GM21717 (cell line): Measurements from ENCODE around the gene CAMK2N1.
"Not testable (repeated sequence)": the region's sequence is repeated elsewhere in the genome, so short reads cannot be mapped to it uniquely, and the experiment has no call there.

Experiments used
- ATAC-seq: cut with Tn5 transposase; IDR thresholded peaks from one replicate; pipeline ENCODE4 v1.9.1; 2021; ENCODE audit warnings: mild to moderate bottlenecking, moderate library complexity; ENCODE audit not compliant: unreplicated experiment

The CAMK2N1 gene

DNA sequence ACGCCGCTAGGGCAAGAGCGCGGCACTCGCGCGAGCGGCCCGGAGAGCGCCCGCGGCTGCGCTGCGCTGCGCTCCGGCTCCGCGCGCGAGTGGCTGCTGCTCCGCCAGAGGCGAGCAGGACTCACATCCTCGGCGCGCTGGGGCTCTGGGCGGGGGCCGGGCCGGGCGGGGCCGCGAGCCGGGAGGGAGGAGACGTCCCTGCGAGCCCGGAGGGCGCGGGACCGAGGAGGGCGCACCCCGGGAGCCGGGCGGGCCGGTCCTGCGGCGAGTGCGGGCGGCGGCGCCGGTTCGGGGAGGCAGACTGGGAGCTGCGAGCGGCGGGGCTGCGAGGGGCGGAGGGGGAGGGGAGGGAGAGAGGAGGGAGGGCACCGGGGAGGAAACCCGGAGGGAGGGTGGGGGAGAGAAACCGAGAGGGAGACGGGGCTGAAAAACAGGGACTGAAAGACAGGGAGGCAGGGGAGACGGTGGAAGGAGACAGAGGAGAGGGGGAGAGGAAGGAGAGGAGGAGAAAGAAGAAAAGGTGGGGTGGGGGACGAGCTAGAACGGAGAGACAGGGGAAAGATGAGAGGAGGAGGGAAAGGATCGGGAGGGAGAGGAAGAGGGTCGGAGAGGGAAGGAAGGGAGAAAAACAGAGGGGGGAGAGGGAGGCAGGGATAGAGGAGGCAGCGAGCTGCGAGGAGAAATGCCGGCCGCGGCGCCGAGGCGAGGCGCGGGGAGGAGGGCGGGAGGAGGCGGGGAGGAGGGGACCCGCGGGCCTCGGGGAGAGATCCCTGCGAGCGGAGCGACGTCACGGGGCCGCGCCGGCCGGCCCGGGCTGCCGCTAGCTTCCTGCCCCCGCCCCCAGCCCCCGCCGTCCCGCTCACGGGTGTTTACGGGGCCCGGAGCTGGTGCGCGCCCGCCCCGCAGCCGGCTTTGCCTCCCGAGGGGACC is at the start of gene CAMK2N1:
Gene CAMK2N1, minus strand, starts transcription at position 684 of the 930 bp plus-strand sequence. CDS start 831 bp downstream, outside the sequence.
- ATAC-seq, result no peak

DNA sequence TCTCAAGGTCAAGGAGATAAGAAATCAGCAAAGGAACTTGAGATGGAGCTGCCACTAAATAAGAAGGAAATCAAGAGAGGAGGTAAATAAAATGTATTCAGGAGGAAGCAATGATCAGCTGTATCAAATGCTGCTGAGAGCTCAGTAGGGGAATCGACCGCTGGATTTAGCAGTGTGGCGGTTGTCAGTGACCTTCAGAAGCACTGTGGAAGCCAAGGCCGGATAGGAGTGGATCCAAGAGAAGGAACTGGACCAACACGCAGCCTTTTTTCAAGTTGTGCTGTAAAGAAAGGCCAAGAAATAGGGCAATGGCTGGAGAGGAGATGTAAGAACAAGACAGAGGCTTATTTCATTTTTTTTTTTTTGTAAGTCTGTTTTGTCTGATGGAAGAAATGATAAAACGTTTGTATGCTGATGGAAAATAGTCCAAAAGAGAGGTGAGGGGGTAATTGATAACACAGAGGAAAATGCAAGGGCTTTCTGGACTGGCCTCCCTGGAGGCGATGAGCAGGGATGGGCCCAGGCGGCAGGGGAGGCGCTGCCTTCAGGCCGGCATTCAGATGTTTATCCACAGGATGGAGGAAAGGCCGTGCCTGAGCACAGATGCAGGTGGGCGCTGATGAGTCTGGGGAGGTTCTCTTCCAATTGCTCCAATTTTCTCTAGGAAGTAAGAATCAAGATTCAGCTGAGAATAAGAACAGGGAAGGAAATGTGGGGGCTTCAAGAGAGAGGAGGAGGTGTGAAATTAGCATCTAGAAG is 48.8 kb upstream of the CAMK2N1 start:
- ATAC-seq, result no peak

DNA sequence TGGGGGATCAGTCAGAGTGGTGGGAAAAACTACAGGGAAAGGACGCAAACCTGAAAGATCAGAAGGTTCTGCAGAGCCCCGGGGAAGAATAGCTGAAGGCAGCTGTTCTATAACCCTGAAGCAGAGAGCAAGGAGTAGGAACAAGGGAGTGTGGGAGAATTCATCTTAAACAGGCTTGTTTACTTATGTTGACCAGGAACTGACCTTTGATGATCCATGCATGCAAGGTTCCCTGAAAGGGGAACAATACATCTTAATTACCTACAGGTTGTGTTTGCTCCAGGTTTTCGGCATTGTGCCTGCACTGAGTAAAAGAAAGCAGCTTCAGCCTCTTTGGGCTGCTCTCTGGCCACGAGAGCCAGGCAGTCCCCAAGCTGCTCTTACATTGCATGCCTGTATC is 47.6 kb upstream of the CAMK2N1 start:
- no peak for ATAC-seq

DNA sequence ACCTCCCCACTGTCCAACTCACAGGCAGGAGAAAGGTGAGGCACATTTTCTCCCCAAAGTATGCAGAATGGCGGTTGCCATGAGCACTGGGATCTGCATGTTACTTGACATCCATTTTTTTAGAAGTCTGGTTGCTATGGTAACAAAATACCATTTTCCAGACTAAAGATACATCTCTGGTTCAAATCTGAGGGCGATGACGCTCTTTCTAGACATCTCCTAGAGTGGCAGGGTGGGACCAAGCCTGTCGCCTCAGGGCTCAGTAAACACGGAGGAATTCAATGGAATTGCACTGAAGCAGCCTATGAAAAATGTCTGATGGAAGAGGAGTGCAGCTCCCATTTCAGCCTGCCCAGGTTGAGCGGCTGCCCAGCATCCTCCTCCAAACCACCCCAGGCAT is 44.9 kb upstream of the CAMK2N1 start:
- no peak for ATAC-seq

DNA sequence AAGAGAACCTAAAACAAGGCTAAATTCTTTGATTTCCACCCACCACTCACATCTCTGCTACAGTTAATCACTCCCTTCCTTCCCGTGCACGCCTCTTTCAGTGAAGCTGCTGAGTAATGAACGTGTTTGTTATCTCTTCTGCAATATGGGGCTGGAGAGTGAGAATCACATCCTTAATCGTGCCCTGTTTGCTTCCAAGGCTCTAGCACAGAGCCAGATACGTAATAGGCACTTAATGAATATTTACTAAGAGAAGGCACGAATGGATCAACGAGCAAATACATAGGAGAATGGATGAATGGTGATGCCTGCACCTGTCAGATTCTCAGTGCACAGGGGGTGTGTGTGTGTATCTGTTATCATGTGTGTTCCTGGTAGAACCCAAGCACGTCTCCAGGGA is 44.3 kb upstream of the CAMK2N1 start:
- ATAC-seq, result no peak

DNA sequence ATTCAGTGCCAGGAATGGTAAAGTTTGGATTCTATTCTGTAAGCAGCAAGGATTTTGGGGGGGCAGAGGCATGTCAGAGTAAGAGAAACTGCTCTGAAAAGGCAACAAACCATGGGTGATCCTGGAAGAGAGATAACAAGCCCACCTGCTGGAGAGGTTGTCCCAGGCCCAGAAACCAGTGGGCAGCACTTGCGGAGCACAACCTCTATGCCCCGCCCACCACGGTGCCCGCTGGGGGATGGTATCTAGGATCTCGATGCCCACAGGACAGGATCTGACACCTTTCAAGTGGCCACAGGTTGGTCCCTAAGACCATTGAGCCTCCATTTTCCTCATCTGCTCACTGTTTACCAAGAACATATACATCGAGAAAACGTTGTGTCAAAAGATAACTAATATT is 42.2 kb upstream of the CAMK2N1 start:
- no peak for ATAC-seq

DNA sequence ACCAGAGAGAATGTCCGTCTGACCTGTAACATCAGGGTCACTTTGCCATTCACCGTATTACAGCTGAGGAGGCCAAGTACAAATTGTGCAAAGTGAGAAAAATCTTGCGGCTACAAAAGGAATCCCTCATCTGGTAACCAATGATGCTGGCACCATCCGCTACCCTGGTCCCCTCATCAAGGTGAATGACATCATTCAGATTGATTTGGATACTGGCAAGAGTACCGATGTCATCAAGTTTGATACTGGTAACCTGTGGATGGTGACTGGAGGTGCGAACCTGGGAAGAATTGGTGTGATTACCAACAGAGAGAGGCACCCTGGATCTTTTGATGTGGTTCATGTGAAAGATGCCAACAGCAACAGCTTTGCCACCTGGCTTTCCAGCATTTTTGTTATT is 40.3 kb upstream of the CAMK2N1 start:
- ATAC-seq, result no peak

DNA sequence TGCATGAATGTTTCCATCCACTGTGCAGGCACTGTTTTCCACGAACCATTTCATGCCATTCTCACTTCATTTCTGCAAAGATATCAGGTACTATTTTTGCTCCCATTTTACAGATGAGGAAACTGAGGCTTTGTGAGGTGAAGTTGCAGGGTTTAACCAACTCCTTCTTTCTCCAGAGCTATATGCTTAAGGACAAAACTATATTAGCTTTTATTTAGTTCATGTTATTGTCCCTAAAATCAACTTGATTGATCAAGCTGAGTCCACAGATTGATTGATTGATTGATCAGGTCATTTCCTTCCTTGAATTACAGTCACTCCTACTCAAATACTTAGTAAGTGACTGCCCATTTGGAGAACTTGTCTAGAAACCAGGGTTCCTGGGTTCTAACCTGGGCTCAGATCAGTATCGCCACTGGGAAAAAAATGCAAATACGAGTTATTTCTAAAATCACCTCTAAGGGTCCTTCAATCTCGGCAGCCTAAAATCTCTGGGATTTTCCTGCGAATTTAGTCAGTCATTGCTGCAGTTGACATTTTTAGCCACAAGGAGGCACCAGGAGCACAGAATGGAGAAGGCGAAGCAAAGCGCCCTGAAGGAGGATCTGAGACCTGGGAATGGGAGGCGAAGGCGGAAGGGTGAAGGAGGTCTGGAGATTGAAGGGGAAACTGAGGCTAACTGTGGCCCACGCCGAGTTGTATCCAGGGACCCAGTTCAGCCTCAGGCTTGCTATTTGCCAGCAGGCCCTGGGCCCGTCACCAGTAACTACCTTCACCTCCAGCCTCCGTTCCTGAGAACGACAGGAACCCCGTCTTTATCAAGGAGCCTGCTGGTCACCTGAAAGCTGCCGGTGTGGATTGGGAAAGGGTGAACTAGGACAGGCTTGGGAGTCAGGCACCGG is 36.2 kb upstream of the CAMK2N1 start:
- no peak for ATAC-seq

DNA sequence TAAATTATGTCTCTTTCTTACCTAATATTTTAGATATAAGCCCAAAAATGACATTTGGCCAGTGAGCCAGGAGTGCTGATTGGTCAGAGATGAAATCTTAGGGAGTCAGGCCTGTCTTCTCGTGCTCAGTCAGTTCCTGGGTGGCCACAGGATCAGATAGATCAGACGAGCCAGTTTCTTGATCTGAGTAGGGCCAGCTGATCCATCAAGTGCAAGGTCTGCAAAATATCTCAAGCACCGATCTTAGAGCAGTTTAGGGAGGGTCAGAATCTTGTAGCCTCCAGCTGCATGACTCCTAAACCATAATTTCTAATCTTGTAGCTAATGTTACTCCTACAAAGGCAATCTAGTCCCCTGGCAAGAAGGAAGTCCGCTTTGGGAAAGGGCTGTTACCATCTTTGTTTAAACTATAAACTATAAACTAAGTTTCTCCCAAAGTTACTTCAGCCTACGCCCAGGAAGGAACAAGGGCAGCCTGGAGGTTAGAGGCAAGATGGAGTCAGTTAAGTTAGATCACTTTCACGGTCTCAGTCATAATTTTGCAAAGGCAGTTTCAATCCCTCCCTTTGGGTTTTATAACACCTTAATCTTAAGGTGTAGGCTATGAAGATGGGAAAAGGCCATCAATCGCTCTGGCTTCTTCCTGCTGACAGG is 33.7 kb upstream of the CAMK2N1 start:
- ATAC-seq, result not testable (repeated sequence)

DNA sequence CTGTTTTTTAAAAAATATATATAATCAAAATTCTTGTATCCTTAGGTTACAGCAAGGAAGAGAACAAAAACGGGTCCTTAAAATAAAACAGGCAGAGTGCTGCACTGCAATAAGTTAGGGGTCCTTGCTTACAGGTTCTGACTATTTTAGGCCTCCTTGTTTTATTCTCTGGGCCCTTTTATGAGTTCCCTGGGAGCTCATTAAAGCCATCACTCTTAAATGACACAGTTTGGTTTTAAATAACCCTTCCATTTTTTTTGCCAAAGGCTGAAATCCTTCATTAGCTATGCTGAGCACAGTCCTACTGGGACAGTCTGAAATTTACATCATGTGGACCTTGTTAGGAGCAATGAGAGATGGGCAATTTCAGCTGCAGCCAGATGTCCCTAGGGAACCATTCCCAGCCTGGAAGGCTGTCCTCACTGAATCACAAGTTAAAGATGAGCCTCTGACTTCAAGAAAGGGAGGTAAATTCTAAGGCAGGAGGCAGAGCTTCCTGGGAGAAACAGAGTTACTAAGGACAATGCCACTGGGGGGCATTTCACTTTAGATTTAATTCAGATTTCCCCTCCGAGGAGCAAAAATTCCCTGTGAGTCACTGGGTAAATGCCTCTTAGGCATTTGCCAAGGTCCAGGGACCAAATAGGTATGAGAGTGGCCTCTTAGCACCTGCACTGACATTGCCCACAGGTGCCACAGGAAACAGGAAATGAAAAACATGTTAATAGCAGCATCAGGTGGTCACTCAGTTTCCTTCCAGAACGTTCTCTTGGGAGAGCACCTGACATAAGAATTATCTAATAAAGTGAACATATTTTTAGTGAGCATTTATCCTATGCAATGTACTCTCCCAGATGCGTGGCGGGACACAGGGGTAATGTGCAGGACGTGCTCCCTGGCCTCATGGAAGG is 25.8 kb upstream of the CAMK2N1 start:
- no peak for ATAC-seq

DNA sequence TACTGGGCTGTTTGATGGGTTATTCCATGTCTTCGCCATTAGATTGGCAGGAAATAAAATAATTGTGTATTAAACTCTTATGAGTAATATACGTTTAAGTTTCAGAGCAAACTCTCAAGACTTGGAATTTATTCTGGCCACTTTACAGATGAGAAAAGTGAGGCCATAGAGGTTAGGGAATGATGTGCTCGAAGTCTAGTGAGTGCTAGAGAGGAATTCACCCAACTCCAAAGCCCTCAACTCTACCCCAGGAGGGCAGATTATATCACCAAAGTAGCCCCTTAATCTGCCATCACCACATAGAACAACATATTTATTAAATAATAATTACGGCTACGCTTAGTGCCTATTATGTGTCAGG is 22.4 kb upstream of the CAMK2N1 start:
- no peak for ATAC-seq

DNA sequence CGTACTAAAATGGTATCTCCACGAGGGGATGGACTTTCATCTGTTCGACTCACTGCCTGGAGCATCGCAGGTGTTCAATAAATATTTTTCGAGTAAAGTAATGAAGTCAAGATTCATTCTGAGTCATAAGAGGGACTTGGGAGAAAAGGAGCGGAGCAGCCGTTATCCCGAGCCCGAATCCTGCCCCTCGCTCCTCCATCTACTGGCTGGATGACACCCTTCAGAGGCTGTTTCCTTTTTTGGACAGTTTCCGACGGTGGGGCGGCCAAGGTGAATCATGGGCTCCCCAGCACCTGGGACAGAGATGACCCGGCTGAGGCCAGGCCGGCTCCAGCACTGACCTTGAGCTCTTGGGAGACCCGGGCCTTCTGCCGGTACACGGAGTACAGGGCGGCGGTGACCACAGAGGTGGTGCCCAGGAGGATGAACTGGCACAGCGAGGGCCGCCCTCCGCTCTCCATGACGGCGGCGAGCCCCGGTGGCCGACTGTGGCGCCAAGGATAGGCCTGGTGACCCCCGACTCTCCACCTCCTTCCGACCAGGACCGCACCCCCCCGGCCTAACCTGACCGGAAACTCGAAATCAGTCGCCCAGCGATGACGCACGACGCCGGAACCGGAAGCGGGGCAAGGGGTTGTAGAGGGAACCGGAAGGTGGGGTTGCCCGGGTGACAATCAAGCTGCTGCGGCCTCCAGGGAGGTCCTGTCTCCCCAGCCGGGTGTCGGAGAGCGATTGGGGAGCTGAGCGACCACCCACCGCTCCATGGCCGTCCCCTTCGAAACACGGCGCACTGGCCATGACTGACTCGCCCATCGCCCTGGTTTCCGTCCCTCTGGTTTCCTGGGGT is 21.8 kb upstream of the CAMK2N1 start, which contains the start of gene MUL1:
Gene MUL1, minus strand, starts transcription at position 588 of the 847 bp plus-strand sequence. Its CDS starts 127 bp downstream, at position 461.
- ATAC-seq, result peak; percentile 92

DNA sequence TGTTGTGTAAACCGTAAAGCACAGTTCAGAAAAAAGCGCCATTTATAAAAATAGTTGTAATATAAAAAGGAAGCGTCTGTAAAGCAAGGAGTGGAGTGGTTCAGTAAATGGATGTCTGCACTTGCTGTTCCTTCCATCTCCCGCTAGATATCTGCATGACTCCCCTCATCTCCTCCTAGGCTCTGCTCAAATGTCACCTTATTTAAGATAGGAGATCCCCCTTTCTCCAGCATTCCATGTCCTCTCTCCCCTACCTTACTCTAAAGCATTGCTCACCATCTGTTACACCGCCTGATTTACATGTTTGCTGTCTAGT is 21.2 kb upstream of the CAMK2N1 start:
- no peak for ATAC-seq

DNA sequence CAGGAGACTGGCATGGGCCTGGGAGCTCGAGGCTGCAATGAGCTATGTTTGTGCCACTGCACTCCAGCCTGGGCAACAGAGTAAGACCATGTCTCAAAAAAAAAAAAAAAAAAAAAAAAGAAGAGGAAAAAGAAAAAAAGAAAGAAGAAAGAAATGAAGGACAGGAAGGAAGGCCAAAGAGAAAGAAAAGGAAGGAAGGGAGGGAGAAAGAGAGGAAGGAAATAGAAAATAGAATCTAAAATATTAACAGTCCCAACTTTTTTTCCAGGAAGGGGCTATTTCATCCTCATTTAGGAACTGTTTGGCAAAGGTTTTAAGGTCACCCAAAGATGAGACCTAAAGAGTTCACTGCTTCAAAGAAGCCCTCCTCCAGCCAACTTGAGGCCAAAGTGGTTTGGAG is 19.5 kb upstream of the CAMK2N1 start:
- ATAC-seq, result no peak

DNA sequence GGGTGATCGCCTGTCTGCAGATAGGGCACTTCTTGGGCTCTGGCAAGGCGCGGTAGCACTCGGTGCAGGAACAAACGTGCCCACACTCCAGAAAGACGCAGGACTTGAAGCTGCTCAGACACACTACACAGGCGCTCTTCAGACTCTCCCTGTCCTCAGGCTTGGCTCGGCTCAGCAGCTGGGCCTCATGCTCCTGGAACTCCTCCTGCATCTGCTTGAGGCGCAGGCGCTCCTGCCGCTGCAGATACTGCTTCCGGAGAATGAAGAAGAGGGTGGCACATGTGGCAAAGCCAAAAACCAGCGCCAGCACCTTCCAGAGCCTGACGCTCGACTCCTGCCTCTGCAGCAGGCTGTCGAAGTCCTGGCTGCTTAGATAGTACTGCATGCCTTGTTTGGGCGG is 14.7 kb upstream of the CAMK2N1 start:
- ATAC-seq, result no peak

DNA sequence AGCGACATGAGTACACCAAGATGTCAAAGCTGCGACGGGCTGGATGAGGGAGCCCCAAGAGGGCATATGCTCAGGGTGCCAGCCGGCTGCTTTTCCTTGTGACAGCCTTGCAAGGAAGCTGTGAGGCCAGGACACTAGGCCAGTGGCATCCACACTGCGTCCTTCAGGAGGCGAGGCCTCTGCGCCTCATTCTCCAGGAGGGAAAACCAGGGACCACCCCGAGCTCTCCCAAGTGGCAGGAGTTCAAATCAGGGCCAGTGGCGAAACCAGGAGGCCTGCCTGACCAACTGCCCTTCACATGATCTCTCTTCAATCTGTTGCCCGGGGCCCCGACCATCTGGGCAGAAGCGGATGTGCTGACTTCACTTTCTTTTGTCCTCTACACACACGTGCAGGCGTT is 13.7 kb upstream of the CAMK2N1 start:
- no peak for ATAC-seq

DNA sequence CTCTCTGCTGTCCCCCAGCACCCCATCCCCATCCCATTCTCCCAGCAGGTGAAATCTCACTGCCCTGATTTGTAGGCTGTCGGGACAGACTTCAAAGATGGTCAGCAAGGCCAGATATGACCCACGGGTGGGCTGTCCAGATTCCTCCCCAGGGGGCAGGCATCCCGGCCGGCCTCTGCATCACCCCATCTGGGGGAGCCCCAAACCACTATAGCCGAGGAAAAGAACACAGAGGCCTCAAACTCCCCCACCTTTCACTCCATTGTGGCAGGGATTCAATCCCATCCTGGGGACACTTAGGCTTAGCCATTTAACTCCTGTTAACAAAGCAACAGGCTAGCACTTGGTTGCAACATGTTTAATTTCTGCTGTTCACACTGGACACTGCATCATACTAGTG is 13.1 kb upstream of the CAMK2N1 start:
- ATAC-seq, result no peak

DNA sequence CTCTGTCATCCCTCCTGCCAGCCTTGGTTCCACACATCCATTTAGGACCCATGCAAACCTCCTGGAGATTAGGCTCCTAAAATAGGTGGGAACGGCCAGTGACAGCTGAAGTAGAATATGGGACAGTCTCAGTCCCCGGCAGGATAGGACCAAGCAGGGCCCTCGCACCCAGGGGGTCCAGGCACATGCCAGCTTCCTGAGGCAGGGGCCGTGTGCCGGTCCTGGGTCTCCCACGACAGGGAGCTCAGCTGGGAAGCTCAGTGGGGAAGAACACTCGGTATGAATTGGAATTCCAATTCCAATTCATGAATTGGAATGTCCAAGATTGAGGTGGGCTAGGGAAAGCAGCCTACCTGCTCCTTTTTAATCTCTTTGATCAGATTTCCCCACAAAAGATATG is 12.1 kb upstream of the CAMK2N1 start:
- no peak for ATAC-seq

DNA sequence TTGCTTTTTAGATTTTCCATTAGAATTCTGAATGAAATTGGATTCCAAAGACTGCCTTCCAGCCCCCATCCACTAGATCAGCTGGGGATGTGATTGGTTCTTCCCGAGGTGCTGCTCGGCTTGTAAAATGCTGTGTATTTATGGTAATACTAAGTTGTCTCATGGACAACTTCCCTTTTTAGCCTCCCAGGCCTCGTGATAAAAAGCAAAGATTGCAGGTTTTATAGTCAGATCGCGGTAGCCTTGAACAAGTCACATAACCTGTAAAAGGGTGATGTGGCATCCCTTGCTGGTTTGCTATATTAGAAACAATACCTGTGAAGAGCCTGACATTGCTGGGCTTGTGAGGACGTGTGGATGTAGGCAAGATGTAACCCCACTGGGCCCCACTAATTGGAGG is 11.5 kb upstream of the CAMK2N1 start:
- no peak for ATAC-seq
